ENCODE results near the gene EEIG1. TPM values are rescaled to one million over a fixed set of nuclear protein-coding genes. Genes with fewer than 3 reads are reported as not detected.

Gene EEIG1
- total and polyA plus RNA-seq, 9 of the 15 experiments (the other 6 are each of a cell fraction or from before 2014, with no cell fraction given): 0.17 to 16.7 (median 3.6) TPM

- TF ChIP-seq E2F5 (CRISPR knock-in tag; IDR thresholded peaks at IDR 0.05) (no peak), GABPB1 (CRISPR knock-in tag; IDR thresholded peaks at IDR 0.05) (0 out of 2 replicates have a peak, but pooled peaks have one; percentile 22), PCBP1 (IDR thresholded peaks at IDR 0.05; ENCODE audit: low read depth, low read length, poor library complexity, severe bottlenecking) (no peak), HDAC1 (IDR thresholded peaks at IDR 0.05) (0 out of 4 replicates have a peak, but pooled peaks of 1 of the 2 experiments have one; percentile 40), ZNF324 (CRISPR knock-in tag; IDR thresholded peaks at IDR 0.05) (no peak), RCOR1 (IDR thresholded peaks at IDR 0.05; ENCODE audit: borderline replicate concordance in 1 of 2, low read depth in 2 of 2, low read length in 2 of 2) (0 out of 4 replicates have a peak, but pooled peaks of 1 of the 2 experiments have one; percentile 22), BMI1 (IDR thresholded peaks at IDR 0.05; ENCODE audit: low read length) (no peak), RBM25 (IDR thresholded peaks at IDR 0.05; ENCODE audit: low read depth, low read length, severe bottlenecking) (peak; percentile 34), ZSCAN29 (IDR thresholded peaks at IDR 0.05) (no peak)
Measured at GRCh38 chr9:127960410-127961154, 20.2 kb downstream of the EEIG1 start (continued).

Data from K562 (cell line).